Measurements from ENCODE around the gene KCNC3.

KCNC3 gene

DNA sequence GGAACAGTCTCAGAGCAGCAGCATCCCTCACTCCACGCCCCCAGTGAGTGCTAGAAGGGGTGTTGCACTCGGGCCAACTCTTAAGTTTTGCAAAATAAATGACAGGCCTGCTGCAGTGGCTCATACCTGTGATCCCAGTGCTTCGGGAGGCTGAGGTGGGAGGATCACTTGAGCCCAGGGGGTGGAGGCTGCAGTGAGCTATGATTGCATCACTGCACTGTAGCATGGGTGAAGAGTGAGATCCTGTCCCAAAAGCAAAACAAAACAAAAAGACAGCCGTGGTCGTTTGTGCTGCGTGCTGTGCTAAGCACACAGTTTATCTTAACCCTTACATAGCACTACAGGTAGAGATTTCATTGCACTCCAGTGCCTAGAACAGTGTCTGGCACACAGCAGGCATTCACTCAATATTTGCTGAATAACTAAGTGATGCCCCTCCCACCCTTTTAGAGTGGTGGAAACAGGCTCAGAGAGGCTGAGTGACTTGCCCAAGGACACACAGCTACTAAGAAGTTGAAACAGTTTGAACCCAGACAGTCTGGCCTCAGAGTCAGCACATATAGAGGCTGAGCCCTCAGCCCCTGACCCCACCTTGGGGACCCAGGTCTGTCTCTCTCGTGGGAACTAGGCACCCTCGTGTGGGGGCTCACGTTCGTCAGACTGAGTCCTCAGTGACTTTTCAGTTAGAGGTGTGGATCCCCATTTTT lies 18.3 kb downstream of the KCNC3 start:
- no peak for DNase-seq (ENCODE audit: low spot score)

DNA sequence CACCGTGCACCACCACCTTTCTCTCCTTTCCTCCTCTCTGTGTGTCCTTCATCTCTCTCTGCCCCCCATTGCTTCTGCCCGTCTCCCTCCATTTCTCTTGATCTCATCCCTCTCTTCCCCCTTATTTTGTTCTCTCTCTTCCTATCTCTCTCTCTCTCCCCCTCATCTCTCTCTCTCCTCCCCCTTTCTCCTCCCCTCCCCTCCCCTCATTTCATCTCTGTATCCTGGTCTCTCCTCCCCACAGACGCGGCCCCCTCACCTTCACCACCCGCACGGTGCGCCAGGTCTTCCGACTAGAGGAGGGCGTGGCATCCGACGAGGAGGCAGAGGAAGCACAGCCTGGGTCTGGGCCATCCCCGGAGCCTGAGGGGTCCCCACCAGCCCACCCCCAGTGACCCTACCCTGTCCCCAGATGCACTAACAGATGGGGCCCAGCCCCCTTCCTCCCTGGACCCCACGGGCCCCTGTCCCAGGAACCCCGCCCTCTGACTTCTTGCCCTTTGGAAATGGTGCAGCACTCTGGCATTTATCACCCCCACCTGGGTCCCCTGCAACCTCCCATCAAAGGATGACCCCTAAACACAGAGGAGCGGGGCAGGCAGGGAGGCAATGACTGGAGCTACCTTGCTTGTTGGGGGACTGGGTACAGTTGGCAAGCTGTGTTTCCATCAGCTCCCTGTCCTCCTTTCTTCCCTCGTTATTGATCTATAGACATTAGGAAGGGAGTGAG lies 19.6 kb downstream of the KCNC3 start:
- no peak for DNase-seq (ENCODE audit: low spot score)

DNA sequence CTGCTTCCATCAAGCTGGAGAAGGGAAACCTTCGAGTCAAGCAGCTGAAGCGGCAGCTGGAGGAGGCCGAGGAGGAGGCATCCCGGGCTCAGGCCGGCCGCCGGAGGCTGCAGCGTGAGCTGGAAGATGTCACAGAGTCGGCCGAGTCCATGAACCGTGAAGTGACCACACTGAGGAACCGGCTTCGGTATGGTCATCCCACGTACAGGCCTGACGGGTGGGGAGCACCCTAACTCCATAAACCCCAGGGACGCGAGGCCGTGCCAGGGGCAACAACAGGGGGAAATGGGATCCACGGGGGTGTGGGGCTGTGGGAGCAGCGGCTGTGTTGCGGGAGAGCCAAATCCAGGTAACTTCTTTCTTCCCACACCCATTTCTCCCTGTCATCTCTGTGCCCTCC lies 20.2 kb downstream of the KCNC3 start:
- DNase-seq (ENCODE audit: low spot score) = no peak

DNA sequence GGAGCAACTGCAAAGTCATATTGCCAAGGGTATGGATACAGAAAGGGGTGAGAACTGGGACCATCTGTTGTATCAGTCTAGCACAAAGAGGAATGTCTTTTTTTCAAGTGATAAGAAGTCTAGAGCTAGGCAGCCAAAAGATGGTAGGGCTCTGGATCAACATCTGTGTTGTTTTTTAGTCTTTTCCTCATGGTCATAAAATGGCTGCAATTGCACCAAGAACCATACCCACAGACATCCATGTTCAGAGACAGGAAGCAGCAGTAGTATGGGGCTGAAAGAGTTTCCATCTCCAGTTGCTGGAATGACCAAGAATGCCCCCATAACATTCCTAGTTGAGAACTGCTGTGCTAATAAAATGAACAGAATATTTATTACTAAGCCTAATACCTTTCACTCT lies 25.6 kb downstream of the KCNC3 start:
- no peak for DNase-seq (ENCODE audit: low spot score)

DNA sequence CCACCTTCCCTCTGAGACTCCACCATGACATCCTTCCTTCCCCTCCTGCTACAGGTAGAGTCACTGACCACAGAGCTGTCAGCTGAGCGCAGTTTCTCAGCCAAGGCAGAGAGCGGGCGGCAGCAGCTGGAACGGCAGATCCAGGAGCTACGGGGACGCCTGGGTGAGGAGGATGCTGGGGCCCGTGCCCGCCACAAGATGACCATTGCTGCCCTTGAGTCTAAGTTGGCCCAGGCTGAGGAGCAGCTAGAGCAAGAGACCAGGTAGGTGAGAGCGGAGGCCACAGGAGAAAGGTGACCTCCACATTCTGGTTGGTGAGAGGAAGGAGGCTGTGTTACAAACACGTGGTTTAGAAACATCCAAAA lies 27.6 kb downstream of the KCNC3 start:
- no peak for DNase-seq (ENCODE audit: low spot score)

DNA sequence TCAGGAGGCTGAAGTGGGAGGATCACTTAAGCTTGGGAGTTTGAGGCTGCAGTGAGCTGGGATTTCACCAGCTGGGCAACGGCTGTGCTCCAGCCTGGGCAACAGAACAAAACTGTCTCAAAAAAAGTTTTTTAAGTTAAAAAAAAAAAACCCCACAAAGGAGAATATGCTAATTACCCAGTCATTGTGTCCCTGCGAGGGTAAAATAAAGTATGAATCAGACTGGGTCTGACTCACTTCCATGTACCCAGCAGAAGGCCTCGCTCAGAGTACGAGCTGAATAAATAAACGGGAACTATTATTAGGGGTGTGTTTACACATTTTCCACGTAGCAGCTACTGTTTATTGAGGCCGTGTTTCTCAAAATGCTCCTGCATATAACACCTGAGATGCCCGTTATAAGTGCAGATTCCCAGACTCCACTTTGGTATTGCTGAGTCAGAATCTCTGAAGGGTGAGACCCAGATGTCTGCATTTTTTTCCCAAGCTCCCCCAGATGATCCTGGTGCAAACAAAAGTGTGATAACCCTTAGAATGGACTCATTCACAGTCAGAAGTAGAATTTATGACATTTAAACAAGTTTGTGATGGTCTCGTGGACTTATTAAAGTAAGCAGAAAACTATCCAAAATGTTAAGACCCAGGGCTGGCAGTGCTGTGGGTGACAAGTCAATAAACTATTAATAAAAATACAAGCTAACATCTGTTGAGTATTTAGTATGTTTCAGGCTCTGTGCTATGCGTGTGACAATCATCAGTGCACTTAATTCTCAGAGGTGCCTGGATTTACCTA lies 28.2 kb downstream of the KCNC3 start:
- peak; percentile 73 for DNase-seq (ENCODE audit: low spot score)

DNA sequence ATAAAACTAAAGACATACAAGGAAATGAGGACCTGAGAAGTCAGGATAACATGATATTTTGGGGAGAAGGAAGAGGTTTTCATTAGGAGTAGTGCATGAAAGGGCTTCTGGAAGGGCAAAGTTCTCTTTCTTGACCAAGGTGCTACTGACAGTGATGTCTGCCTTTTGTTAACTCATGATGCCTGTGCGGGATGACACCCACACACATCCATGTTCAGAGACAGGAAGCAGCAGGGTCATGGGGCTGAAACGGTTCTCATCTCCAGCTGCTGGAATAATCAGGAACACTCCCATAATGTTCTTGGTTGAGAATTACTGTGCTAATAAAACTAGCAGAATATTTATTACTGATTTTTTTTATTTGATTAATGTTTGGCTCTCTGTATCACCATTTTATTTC lies 29.1 kb downstream of the KCNC3 start:
- no peak for DNase-seq (ENCODE audit: low spot score)

DNA sequence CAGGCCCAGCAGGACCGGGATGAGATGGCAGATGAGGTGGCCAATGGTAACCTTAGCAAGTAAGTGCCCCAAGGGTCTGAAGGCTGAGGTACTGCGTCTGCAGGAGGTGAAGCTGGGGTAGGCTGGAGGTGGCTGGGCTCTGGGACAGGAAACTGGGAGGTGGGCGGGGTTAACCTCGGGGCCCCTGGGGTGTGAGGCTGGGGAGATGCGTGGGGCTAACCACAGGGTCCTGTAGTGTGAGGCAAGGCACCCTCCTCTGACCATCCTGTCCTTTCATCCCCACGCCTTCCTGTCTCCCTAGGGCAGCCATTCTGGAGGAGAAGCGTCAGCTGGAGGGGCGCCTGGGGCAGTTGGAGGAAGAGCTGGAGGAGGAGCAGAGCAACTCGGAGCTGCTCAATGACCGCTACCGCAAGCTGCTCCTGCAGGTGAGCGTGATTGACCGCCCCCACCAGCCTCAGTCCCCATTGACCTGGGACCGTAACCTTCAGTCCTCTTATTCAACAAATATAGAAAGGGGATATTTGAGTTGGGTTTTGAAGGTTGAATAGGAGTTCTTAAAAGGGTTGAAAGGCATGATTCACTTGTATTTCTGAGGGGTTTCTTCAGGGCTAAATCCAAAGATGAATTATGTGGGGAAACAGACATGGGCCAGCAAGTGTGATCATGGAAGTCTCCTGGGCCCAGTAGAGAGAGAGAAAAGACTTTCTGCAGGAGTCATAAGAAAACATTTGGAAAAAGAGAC lies 35.7 kb downstream of the KCNC3 start:
- no peak for DNase-seq (ENCODE audit: low spot score)

DNA sequence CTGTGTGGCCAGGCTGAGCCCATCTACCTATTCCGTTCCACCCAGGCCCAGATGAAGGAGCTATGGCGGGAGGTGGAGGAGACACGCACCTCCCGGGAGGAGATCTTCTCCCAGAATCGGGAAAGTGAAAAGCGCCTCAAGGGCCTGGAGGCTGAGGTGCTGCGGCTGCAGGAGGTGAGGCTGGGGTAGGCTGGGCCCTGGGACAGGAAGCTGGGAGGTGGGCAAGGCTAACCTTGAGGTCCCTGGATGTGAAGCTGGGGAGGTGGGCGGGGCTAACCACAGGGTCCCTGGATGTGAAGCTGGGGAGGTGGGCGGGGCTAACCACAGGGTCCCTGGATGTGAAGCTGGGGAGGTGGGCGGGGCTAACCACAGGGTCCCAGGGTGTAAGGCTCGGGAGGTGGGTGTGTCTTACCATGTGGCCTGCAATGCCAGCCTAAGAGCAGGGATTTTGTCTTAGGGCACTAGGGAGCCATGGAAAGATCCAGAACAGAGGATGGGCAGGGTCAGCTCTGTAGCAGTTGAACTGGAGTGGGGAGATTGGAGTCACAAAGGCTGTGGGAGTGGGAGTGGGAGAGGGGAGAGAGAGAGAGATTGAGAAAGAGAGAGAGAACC lies 36.9 kb downstream of the KCNC3 start:
- DNase-seq (ENCODE audit: low spot score) = no peak

DNA sequence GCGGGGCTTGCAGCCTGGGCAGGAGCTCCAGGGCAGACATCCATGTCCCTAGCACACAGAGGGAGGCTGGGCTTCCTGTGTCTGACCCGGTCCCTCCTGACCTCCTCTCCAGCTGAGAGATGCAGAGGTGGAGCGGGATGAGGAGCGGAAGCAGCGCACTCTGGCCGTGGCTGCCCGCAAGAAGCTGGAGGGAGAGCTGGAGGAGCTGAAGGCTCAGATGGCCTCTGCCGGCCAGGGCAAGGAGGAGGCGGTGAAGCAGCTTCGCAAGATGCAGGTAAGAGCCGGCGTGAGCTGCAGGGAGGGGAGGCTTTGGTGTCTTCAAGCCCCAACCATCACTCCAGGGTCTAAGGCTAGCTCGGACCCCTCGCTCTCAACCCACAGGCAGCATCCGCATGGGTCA lies 38.4 kb downstream of the KCNC3 start:
- DNase-seq (ENCODE audit: low spot score) = no peak

DNA sequence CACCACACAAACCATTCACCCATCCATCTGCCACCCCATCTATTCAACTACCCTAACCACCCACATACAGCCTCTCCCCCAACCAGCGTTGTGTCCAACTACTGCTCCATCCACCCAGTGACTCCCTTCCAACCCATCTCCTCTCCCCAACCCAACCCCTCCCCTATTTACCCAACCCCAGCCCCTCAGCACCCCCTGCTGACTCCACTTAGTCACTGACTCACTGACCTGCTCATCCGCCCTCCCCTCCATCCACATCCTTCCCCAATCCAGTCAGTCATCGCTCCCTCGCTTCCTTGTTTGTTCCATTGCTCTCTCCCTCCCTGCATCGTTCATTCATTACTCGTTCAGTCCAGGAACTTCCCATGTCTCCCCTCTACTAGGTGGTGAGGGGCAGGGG lies 39.2 kb downstream of the KCNC3 start:
- no peak for DNase-seq (ENCODE audit: low spot score)

DNA sequence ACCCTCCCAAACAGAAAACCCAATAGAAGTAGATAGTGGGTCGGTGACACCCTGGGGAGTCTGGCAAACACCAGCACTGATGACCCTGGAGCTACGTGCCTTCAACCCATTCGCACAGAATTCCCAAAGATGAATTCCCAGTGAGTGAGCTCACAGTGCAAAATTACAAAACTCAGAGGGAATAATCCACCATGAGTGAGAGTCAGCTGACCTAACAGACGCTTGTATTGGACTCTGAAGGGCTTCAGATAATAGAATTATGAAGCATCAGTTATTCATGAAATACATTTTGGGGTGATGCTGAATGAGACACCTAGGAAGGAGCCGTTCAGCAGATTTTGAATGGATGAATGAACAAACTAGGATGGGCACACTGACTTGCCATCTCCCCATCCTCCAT lies 40.2 kb downstream of the KCNC3 start:
- DNase-seq (ENCODE audit: low spot score) = no peak

DNA sequence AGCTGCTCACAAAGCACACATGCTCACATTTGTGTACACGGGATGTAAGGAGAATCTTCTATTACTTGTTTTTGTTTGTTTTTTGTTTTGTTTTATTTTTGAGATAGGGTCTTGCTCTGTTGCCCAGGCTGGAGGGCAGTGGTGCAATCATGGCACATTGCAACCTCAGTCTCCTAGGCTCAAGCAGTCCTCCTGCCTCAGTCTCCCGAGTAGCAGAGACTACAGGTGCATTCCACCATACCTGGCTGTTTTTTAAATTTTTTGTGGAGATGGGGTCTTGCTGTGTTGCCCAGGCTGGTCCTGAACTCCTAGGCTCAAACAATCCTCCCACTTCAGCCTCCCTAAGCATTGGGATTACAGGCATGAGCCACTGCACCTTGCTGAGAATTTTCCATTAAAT lies 41.8 kb downstream of the KCNC3 start:
- no peak for DNase-seq (ENCODE audit: low spot score)

DNA sequence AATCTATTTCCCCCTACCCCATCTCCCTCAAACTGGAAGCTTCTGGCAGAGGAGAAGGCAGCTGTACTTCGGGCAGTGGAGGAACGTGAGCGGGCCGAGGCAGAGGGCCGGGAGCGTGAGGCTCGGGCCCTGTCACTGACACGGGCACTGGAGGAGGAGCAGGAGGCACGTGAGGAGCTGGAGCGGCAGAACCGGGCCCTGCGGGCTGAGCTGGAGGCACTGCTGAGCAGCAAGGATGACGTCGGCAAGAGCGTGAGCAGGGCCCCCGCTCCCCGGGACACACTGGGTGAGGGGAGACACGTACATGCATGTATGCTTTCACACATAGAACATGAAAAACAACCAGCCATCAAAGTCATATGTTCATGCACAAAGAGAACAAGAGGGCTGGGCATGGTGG lies 42.7 kb downstream of the KCNC3 start:
- DNase-seq (ENCODE audit: low spot score) = no peak

DNA sequence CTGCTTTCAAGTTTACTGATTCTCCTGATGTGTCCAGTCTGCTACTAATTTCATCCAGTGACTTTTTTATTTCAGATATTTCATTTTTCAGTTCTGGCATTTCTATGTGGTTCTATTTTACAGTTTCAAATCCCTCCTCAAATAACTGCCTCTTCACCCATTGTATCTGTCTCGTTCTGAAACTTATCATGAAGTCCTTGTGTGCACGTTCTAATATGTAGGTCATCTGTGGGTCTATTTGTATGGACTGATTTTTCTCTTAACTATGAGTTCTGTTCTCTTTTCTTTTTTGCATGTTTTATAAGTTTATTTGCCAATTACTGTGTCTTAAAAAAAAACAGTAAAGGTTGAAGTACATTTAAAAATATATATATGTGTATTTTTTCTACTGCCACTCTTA lies 43.3 kb downstream of the KCNC3 start:
- no peak for DNase-seq (ENCODE audit: low spot score)

DNA sequence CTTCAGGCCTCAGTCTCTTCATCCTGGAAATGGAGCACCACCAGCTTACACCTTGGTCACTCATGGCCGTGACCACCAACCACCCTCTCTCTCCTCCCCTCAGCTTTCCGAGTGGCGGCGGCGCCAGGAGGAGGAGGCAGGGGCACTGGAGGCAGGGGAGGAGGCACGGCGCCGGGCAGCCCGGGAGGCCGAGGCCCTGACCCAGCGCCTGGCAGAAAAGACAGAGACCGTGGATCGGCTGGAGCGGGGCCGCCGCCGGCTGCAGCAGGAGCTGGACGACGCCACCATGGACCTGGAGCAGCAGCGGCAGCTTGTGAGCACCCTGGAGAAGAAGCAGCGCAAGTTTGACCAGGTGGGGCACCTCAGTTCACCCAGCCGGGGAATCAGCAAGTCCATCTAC lies 47.7 kb downstream of the KCNC3 start:
- DNase-seq (ENCODE audit: low spot score) = no peak

DNA sequence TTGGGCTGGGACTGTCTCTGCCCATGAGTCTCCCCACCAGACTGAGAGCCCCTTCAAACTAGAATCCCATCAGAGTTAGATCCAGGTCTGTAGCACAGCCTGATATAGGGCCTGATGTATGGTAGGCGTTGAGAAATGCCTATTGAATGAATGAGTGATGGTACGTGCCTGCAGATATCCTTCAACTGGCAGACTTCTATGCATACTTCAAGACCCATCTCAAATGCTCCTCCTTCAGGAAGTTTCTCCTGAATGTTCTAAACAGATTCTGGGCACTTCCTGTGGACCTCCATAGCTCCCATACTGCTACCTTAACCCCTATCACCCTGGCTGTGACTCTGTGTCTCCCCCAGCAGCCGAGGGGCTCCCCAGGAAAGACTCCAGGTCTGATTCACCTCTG lies 48.2 kb downstream of the KCNC3 start:
- no peak for DNase-seq (ENCODE audit: low spot score)

DNA sequence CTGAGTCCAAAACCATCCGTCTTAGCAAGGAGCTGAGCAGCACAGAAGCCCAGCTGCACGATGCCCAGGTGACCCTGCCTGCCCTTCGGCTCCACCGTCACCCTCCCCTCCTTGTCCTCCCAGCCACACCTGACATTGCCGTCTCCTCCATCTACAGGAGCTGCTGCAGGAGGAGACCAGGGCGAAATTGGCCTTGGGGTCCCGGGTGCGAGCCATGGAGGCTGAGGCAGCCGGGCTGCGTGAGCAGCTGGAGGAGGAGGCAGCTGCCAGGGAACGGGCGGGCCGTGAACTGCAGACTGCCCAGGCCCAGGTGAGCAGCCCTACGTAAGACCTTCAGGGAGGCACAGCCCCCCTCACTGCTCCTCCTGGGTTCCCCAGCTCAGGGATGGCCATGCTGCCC lies 49.1 kb downstream of the KCNC3 start:
- DNase-seq (ENCODE audit: low spot score) = no peak

DNA sequence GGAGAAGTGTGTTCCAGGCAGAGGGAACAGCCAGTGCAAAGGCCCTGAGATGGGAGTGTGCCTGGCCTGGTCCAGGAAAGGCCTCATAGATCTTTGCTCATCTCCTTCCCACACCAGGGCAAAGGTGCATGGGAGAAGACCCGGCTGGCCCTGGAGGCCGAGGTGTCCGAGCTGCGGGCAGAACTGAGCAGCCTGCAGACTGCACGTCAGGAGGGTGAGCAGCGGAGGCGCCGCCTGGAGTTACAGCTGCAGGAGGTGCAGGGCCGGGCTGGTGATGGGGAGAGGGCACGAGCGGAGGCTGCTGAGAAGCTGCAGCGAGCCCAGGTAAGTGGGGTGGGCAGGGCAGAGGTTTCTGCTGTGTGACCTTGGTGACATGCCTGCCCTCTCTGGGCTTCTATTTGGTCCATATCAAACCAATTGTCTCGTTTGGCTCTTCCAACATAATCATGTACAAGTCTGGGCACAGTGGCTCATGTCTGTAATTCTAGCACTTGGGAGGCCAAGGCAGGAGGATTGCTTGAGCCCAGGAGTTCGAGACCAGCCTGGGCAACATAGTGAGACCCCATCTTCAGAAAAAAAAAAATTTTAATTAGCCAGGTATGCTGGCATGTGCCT lies 51.1 kb downstream of the KCNC3 start:
- DNase-seq (ENCODE audit: low spot score) = no peak

DNA sequence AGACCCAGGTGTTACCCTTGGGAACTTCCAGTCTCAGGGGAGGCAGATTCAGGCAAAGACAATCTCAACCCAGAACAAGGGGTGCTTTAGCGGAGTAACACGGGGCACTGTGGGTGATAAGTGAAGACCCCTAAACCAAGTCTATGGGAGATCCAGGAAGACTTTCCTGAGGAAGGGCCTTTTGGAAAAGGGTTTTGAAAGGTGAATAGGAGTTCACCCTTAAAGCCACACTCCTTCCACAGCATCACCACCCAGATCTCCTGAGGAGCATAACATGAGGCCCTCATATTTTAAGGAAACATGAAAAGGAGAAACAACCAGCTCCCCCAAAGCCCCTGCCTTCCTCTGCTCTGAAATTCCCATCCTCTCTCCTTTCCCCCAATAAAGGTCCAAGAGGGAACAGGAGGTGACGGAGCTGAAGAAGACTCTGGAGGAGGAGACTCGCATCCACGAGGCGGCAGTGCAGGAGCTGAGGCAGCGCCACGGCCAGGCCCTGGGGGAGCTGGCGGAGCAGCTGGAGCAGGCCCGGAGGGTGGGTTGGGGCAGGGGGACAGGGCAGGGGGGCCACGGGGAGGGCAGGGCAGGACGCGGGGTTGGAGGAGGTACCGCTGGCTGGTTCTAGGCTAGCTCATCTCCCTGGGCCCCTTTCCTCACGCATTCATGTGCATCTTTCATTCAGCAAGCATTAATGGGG lies 52.7 kb downstream of the KCNC3 start:
- DNase-seq (ENCODE audit: low spot score) = no peak
